GM20000 (cell line): ENCODE results near the gene MIF.

ENCODE experiments used
- DNase-seq: peaks from one replicate; pipeline ENCODE4 v3.0.0; 2012; ENCODE audit warnings: low spot score
- TF ChIP-seq, protein P1 (sequence below): IDR thresholded peaks from 2 replicates; pipeline ENCODE4 v1.5.1; 2012; ENCODE audit warnings: mild to moderate bottlenecking, control low read depth; ENCODE audit errors: extremely low read depth, missing control alignments

Gene MIF

DNA sequence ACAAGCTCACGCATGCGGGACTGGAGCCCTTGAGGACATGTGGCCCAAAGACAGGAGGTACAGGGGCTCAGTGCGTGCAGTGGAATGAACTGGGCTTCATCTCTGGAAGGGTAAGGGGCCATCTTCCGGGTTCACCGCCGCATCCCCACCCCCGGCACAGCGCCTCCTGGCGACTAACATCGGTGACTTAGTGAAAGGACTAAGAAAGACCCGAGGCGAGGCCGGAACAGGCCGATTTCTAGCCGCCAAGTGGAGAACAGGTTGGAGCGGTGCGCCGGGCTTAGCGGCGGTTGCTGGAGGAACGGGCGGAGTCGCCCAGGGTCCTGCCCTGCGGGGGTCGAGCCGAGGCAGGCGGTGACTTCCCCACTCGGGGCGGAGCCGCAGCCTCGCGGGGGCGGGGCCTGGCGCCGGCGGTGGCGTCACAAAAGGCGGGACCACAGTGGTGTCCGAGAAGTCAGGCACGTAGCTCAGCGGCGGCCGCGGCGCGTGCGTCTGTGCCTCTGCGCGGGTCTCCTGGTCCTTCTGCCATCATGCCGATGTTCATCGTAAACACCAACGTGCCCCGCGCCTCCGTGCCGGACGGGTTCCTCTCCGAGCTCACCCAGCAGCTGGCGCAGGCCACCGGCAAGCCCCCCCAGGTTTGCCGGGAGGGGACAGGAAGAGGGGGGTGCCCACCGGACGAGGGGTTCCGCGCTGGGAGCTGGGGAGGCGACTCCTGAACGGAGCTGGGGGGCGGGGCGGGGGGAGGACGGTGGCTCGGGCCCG is at the start of gene MIF:
TSS of gene MIF (plus strand) at position 439 of the 765 bp plus-strand sequence. CDS start at position 531, 92 bp downstream.
- TF ChIP-seq, protein P1, sequence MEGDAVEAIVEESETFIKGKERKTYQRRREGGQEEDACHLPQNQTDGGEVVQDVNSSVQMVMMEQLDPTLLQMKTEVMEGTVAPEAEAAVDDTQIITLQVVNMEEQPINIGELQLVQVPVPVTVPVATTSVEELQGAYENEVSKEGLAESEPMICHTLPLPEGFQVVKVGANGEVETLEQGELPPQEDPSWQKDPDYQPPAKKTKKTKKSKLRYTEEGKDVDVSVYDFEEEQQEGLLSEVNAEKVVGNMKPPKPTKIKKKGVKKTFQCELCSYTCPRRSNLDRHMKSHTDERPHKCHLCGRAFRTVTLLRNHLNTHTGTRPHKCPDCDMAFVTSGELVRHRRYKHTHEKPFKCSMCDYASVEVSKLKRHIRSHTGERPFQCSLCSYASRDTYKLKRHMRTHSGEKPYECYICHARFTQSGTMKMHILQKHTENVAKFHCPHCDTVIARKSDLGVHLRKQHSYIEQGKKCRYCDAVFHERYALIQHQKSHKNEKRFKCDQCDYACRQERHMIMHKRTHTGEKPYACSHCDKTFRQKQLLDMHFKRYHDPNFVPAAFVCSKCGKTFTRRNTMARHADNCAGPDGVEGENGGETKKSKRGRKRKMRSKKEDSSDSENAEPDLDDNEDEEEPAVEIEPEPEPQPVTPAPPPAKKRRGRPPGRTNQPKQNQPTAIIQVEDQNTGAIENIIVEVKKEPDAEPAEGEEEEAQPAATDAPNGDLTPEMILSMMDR, result peak; percentile 57
- DNase-seq, result peak; percentile 99

DNA sequence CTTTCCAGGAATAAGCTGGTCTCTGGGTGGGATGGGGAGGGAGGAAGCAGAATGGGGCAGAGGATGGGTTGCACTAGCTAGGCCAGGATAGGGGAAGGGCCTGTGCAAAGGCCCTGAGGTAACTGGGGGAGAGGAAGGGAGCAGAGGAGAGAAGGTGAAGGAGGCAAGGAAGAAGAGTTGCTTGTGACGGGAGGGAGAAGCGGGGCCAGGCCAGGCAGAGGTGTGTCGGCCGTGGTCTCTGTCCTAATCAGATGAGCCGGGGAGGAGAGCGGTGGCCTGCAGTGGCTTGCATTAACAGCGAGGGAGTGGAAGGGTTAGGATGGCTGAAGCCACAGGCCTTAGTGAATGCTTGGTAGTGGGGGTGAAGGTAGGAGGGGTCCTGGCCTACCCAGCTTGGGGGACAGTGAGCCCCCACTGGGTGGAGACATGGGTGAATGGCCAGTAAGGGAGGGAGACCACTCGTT is 49.4 kb upstream of the MIF start:
- TF ChIP-seq, protein P1, result no peak

DNA sequence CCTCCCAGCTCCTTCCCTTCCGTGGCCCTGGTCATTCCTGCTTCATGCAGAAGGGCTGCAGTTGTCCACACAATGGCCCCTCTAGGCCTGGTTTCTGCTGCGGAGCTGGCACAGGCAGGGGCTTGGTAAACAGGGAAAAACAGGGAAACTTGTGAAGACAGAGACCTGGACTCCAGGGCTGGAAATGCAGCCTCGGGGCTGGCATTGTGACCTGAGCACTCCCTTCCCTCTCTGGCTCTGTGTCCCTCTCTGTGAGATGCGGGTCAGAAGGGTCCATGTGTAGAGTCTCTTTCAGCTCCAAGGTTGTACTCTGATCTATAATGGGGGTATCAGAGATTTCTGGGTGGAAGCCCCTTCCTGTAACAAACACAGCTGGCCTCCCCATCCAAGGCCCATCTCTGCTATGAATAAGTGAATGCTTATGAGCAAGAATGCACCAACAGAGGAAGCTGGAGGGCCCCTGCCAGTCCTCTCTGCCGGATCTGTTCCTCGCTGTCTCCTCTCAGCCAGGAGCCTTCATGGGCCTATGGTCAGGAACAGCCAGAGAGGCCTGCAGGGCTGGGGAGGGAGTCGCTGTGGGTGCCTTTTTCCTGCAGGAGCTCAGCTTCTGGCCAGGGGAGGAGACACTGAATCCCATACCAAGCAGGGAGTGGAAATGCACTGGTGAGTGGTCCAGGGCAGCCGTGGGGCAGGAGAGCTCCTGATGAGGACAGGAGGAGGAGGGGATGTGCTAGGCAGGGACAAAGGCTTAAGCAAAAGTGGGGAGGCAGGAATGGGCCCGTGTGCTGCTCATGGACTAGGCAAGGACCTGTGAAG is 48.7 kb upstream of the MIF start:
- no peak for DNase-seq
- TF ChIP-seq, protein P1, result no peak

More for the DNA sequence above, 49.4 kb upstream of the MIF start:
- no peak for DNase-seq

DNA sequence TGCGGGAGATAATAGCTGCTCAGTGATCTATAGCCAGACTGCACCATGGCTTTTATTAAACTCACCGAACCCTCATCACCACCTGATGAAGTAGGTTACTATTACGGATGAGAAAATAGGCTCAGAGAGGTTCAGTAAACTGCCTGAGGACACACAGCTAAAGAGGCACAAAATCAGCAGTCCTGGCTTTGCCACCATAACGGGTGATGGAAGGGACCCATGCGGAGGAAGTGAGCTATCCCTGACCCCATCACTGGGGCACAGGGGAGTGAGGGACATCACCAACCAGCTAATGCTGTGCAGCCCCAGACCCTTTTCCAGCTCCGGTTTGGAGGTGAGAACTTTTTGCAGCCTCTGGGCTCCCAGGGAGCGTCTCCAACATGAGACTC is 48.1 kb upstream of the MIF start:
- no peak for DNase-seq
- TF ChIP-seq, protein P1, result no peak

DNA sequence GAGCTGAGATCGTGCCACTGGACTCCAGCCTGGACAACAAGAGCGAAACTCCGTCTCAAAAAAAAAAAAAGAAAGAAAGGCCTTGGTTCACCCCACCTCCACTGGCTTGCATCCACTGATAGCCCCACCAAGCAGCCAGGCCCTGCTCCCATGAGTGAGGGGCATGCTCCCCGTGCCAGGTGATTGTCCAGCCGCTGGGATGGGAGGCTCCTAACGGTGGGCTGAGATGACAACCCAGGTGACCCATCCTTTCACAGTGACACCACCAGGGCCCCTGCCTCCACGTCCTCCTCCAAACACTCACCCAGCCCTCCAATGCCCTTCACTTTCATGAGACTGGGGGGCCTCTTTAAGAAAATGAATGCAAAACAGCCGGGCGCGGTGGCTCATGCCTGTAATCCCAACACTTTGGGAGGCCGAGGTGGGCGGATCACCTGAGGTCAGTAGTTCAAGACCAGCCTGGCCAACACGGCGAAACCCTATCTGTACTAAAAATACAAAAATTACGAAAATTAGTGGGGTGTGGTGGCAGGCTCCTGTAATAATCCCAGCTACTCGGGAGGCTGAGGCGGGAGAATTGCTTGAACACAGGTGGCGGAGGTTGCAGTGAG is 46.8 kb upstream of the MIF start:
- TF ChIP-seq, protein P1, result no peak
- no peak for DNase-seq

DNA sequence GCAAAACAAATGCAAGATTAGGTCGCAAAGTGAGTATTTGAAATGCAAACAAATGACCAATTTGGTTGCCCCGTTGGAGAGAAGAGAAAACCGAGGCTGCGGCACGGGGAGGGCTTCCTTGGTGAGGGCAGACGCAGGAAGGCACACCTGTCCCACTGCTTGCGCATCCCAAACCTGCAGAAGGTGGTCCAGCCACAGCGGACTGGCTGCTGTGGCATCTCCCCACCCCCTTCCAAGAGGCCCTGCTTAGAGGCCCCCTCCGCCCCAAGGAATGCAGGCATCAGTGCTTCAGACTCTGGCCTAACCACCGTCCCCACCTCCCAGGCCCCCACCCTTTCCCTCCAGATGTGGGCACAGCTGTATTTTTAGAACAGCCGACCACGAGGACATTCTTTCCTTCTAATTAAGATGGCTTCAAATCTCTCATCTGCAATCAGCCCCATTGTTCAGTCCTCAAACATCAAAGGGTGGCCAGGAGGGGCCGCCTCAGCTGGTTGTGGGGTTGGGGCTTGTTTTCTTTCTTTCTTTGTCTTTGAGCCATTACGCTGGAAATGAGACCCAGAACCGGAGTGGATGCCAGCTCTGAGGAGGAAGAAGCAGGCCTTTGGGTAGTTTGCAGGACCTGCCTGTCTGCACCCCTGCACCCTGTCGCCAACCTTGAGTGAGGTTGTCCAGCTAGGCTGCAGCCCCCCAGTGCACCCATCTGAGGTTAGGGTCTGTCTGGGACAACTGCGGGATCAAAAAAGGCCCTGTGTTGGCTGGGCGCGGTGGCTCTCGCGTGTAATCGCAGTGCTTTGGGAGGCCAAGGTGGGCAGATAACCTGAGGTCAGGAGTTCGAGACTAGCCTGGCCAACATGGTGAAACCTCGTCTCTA is 46.0 kb upstream of the MIF start:
- TF ChIP-seq, protein P1, result no peak
- DNase-seq, result no peak
